ENCODE measurements around the gene TMEM81.

TMEM81 gene

DNA sequence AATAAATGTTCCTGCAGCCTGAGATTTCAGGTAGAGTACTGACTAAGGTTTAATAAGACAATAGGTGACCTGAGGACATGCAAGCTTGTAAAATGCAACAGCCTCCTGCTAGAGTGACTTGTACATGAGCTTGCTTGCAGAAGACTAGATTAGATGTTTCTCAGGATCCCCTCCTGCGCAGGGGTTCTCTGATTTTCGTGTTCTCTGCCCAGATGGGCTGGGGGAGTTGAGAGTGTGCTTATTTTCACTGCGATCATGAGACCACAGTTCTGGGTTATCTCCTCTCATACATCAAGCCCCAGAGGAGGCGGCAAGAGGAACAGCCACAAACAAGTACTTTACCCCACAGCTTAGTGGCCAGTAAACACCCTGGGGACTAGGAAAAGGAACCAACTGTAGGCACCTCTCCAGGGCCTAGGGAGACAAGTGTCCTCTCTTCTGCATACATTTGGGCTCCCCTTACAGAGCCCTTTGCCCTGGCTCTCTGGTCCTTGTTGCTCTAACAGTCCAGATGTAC, 8.0 kb downstream of the TMEM81 start:
- no peak for DNase-seq

DNA sequence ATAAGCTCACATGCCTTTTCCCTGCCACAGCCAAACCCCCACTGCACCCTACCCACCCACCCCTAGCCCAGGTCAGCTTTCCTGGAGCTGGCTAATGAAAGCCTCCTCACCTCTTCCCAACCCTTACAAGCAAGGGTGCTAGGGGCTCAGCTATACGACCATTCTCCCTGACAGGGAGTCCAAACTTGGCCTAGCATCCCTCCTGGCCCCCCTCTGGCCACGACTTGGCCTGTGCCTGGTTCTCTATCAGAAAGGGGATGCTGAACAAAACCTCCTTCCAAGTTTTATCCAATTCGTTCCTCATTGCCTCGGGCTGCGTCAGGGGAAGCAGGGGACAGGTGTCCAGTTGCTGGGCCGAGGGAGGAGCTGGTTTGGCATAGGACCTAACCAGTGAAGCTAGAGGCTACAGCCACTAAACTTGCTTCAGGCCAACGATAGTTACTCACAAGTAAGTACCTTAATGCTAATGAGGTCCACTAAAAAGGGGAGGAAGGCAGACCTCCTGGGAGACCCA, 8.6 kb downstream of the TMEM81 start:
- DNase-seq, result no peak

DNA sequence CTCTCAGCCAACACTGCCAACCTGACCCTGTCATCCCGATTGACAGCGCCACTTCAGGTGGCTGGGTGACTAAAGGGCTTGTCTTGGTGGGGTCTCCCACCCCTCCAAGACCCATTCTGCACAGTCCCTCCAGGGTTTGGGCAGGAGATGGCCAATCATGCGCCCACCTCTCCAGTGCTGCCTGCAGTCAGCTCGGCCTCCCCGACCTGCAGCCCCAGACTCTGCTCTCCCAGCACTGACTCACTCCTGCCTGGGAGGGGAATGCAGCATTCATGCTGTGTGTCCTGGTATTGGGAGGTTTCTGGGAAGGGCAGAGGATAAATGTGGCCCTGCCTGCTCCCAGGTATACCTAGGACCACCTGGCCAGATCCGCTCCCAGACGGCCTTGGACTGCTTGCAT, 9.7 kb downstream of the TMEM81 start:
- no peak for DNase-seq

DNA sequence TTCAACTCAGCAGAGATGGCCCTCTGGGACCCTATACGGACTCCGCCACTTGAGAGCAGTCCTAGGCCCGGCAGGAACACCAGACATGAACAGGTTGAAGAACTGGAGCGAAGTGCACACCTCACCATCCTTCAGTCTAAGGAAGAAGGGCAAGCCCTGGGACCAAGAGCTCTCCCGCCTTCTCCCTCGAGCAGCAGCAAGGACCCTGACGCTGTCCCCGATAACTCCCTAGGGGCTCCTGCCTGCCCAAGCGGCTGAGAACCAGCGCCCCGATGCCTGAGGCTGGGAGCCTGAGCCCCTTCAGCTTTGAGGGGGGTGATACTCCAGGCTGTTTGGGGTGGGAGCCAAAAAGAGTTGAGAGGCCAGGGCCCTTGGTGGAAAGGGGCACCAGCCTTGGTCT, 10.2 kb downstream of the TMEM81 start:
- DNase-seq, result no peak

DNA sequence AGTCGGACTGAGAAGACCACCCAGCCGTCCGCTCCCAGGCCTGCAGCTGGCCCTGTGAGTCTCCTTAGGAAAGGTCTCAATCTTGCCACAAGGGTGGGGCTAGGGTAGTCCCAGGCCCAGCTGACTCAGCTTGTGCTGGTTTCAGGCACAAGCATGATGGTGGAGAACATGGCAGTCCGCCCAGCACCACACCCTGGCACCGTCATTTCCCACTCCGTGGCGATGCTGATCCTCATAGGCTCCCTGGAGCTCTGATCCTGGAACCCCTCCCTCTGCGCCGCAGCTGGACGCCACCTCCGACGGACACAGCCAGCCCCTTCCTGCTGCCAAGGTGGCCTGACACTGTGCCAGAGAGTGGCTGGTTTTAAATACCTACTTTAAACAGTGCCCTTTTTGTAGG, 10.7 kb downstream of the TMEM81 start:
- no peak for DNase-seq

DNA sequence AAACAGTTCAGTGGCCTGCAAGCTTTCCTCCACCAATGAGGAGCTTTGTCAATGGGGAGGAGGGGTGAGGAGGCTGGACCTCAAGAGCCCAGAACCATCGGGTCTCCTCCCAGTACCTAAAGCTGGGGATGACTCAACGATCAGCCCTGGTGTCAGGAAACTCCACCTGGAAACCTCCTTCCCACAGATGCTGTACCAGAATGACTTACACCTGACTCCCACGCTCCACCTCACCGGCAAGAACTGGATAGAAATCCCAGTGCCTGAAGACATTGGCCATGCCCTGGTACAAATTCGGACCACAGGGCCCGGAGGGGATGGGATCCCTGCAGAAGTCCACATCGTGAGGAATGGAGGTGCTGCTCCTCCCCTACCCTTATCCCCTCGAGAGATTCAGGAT, 11.4 kb downstream of the TMEM81 start:
- no peak for DNase-seq

DNA sequence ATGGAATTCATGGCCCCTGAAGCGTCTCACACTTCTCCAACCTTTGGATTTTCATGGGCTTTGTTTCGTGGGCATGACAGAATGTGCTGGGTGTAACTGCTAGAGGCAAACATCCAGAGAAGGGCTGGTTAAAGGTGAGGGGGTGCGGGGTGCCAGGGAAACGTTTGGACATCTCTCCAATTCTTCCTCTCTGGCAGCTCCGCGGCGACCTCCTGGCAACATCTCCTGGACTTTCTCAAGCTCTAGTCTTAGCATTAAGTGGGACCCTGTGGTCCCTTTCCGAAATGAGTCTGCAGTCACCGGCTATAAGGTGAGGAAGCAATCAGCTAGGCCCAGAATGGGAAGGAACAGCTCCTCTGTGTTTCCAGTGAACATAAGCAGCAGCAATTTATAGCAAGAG, 12.0 kb downstream of the TMEM81 start:
- no peak for DNase-seq

DNA sequence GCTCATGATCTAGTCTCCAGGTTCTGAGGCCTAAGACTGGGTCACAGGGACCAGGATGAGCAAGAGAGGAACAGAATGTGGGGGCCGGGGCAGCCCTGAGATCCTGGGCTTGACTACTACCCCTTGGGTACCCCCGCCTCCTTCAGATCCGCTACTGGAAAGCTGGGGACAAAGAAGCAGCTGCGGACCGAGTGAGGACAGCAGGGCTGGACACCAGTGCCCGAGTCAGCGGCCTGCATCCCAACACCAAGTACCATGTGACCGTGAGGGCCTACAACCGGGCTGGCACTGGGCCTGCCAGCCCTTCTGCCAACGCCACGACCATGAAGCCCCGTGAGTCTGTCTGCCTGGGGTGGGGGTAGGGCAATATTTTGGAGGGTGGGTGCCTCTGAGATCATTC, 12.5 kb downstream of the TMEM81 start:
- DNase-seq, result no peak

DNA sequence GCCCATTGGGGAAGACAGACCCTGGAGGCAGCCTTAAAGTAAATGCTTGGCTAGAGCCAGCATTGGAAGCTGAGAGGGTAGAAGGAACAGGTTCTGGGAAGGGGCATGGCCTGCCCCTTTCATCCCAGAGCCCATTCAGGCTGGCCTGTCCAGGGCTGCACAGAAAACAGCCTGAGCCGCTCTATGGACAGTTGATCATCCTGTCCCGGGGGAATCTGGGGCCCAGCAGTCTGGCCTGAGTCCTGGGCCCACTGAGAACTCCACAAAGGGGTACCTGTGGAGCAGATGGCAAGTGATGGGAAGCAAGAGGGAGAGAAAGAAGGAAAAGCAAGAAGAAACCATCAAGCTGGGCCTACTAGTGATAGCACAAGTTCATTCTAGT, 13.2 kb downstream of the TMEM81 start:
- no peak for DNase-seq

DNA sequence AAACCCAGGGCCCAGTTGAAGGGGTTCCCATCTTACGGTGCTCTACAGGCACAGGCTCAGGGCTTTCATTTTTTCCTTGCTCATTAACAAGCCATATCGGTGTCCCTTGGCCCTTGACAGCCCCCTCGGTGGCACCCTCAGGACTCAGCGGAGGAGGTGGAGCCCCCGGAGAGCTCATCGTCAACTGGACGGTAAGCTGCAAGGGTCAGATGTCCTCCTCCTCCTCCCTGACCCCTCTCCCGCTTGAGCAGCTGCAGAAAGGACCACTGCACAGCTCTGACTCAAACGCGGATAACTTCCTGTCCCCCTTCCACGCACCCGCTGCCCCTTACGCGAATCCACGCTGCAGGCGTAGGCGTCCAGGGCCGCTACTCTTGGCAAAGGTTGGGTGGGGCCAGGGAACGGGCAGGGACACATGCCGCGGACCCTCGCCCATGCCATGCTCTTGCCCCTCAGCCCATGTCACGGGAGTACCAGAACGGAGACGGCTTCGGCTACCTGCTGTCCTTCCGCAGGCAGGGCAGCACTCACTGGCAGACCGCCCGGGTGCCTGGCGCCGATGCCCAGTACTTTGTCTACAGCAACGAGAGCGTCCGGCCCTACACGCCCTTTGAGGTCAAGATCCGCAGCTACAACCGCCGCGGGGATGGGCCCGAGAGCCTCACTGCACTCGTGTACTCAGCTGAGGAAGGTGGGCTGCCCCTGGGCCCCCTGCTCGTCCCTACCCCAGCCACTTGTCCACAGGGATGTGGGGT, 14.7 kb downstream of the TMEM81 start:
- no peak for DNase-seq

DNA sequence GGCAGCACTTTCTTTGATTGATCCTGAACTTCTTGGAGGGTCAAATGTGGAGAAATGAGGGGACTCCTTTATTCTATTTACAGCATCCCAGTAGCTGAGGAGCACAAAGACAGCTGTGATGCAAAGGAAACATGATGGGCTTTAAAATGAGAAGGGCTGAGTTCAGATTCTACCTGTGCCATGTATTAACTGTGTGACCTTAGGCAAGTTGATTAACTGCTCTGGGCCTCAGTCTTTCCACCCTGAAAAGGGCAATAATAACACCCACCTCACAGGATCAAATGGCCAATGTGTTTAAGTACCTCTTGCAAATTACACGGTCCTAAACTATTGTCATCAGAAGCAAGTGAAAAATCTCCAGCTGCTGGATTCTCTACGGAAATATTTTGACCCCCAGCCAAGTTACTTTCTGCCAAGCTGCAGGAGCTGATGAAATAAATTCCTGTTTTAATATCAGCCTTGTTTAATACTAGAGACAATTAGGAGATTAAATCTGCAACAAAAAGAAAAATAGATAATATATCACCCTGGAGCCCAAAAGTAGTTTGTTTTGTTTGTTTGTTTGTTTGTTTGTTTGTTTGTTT, 15.7 kb downstream of the TMEM81 start:
- no peak for DNase-seq

DNA sequence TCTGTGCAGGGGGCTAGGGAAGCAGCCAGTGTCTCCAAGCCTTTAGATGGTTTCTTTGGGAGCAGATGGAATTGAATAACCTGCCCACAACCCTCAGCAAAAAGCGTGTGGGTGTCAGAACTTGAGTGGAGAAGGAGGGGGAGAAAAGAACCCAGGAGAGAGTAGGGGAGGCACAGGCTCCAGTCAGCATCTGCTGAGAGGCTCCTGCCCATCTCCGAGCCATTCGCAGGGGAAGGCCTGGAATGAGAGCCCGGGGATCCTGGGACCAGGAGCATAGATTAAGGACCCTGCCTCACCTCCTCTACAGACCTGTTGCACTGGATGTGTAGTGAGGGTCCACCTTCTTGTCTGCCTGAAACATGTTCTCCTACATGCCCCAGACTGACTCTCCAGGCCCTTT, 16.3 kb downstream of the TMEM81 start:
- no peak for DNase-seq

DNA sequence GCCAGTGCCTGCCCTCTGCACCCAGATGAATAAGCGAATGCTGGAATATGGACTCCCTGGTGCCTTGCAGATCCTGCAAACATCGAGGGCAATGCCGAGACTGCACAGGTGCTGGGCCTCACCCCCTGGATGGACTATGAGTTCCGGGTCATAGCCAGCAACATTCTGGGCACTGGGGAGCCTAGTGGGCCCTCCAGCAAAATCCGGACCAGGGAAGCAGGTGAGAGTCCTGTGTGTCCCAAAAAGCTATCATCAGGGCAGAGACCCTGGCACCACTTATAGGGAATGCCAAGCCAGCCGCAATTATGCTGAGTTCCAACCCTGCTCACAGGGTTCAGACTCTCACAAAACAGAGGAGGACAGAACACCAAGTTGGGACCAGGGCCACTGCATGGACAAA, 17.2 kb downstream of the TMEM81 start:
- no peak for DNase-seq

DNA sequence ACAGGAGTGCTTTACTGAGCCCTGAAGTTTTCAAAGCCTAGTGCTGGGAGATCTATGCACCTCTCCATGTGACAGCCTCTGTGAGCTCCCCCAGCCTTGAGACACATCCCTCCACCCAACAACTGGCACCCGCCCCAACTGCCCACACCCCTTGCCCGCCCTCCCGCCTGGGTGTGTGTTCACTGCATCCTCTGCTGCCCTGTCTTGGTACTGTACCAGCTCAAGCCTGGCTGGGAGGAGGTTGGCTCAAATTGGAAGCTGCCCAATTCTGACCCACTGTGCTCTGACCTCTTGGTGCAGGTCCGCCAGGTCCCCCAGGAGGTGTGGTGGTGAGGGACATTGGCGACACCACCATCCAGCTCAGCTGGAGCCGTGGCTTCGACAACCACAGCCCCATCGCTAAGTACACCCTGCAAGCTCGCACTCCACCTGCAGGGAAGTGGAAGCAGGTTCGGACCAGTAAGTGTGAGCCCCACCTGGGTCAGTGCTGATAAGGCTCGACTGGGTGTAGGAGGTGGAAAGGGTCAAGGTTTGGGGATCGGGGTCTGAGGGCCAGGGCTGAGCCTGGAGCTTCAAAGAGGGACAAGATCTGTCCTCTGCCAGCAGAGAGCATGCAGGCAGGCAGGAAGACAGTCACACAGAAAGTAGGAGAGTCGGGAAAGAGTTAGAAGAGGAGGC, 18.0 kb downstream of the TMEM81 start:
- no peak for DNase-seq

DNA sequence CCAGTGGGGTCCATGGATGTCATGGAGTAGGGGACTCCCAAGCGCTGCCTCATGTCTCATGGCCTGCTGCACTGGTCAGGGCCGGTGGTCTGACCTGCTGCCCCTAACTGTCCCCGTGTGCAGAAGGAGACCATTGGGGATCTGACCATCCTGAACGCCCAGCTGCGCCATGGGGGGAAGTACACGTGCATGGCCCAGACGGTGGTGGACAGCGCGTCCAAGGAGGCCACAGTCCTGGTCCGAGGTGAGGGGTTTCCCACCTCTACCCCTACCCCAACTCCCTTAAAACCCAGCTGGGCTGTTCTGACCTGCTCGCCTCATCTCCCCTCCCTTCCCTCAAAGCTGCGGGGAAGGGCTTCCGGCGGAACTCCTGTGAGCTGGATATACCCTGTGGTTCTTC, 18.6 kb downstream of the TMEM81 start:
- DNase-seq, result no peak

DNA sequence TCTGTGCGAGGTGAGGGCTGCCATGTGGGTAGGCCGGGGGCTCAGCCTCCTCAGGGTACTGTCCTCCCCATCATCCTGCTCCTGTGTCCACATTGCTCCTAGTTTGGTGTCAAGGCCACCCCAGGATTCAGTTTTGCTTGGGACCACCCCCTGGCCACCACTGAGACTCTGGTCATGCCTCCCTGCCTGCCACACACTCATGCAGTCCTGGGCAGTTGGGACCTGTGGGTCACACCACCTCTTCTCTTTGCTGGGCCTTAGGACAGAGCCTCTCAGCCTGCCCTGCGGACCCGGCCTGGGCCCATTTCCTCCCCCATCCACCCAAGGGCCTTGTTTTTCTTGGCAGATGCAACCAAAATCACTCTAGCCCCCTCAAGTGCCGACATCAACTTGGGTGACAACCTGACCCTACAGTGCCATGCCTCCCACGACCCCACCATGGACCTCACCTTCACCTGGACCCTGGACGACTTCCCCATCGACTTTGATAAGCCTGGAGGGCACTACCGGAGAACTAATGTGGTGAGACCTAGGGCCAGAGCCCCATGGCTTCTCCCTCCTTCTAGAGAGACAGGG, 19.4 kb downstream of the TMEM81 start:
- no peak for DNase-seq

DNA sequence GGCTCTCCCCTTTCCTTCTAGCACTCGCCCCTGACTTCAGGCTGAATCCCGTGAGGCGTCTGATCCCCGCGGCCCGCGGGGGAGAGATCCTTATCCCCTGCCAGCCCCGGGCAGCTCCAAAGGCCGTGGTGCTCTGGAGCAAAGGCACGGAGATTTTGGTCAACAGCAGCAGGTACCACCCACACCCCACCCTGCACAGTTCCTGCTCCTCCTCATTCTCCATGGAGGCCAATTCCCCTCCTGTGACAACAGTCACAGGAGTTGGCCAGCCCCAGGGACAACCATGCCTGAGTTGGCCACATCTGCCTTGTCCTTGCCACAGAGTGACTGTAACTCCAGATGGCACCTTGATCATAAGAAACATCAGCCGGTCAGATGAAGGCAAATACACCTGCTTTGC, 20.0 kb downstream of the TMEM81 start:
- no peak for DNase-seq

DNA sequence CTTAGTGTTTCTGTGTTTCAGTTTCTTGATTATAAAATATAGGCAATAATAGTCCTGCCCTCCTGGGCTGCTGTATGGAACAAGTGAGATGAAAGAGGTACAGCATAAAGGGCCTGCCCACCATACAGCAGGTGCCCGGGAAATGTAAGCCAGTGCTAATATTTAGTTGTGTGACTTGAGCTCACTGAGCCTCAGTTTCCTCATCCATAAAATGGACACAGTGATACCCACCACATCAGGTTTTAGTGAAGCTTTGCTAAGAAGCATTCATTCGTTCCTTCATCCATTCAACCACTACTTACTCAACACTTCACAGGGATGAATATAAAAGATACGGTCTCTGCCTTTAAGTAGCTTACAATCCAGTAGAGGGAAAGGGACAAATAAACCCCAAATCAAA, 21.4 kb downstream of the TMEM81 start:
- DNase-seq, result no peak

DNA sequence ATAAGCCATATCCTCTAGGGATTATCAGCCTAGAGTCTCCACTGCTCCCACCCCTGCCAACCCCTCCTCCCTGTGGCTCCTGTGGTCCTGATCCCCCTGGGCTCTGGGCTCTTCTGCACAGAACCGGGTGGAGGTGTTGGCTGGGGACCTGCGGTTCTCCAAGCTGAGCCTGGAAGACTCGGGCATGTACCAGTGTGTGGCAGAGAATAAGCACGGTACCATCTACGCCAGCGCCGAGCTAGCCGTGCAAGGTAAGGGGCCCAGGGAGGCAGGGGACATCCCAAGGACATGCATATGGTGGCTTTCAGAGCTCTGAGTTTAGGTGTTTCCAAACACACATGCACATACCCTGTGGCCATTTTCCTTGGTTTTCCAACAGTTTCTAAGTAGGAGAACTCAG, 21.9 kb downstream of the TMEM81 start:
- no peak for DNase-seq

DNA sequence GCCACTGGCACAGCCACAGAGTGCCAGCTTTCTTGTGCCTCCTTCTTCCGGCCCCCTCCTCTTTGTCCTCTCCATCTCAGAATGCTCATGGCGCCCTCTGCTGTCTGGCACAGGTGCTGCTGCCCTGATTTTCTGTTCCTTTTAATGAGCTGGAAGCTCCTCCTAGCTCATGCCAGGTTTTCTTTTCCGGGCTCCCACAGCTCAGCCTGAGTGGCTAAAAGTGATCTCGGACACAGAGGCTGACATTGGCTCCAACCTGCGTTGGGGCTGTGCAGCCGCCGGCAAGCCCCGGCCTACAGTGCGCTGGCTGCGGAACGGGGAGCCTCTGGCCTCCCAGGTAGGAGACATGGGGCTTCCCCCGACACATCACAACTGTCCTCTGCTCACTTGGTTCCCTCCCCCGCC, 22.6 kb downstream of the TMEM81 start:
- DNase-seq, result peak; percentile 65

DNA sequence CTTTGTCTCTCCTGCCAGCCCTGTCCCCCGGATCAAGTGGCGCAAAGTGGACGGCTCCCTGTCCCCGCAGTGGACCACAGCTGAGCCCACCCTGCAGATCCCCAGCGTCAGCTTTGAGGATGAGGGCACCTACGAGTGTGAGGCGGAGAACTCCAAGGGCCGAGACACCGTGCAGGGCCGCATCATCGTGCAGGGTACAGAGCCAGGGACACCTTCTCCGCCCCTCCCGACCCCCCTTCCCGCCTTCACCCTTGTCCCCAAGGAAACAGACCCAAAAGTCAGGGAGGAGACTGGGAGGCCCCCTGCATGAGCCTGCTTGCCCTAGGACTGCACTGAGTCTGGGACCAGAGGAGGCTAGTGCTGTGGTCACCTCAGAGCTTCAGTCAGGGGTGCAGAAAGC, 23.0 kb downstream of the TMEM81 start:
- no peak for DNase-seq

DNA sequence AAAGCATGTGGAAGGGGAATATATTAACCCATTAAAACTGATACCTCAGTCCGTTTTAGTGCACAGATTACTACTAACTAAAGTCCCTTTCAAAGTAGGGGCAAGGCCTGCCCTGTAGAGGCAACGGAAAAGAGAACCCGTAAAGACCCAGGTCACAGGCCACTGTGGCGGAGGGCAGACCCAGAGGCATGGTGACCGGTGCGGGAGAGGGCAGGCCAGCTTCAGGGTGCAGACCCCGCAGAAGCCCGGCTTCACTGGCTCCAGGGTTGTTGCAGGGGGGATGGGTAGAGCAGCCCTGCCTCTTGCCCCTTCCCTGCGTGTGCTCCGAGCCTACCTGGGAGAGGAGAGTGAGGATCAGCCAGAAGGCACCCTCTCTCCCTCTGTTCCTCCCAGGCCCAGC, 23.5 kb downstream of the TMEM81 start:
- no peak for DNase-seq

DNA sequence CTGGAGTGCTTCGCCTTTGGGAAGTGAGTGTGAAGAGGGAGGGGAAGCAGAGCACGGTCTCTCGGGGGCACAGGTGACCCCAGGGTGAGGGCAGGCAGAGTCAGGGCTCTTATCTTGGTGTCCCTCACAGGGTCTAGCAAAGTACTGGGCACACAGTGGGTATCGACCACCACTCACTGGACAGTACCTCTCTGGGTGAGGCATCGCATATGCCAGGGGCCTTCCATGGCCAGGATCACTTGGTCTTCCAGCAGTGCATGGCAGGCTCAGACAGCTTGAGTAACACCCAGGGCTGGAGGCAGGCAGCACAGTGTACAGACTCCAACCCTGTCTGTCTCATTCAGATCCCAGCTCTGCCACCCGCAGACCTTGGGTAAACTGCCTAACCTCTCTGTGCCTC, 24.6 kb downstream of the TMEM81 start:
- no peak for DNase-seq

DNA sequence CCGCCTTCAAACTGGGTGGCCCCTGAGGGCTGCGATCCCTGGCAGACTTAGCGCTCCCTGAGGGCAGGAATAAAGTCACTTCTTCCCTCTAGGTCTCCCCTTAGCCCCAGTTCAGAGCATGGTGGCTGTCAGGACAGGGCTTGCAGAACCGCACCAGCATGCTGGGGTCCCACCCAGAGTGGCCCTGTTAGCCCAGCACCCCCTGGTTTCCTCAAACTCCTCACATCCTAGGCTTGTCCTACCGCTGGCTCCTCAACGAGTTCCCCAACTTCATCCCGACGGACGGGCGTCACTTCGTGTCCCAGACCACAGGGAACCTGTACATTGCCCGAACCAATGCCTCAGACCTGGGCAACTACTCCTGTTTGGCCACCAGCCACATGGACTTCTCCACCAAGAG, 25.4 kb downstream of the TMEM81 start:
- DNase-seq, result no peak

Data from activated naive CD4-positive, alpha-beta T cell treated with Interleukin-2 at 50 U/mL for 16 hours (primary cell).